ENCODE data around the gene KPNA1. TPM values are rescaled to one million over a fixed set of nuclear protein-coding genes. Genes with fewer than 3 reads are reported as not detected.
"Not testable (repeated sequence)": the region's sequence is repeated elsewhere in the genome, so short reads cannot be mapped to it uniquely, and the experiment has no call there.

KPNA1 gene
- total RNA-seq, 2 experiments from 2014 or later = 41.8 to 45.8 TPM

- no peaks in the 10 kb centered on the region for H3K9me3 Mint-ChIP-seq
- no peak for DNase-seq
- H3K27ac Mint-ChIP-seq = no peak overlapping the region
- ChIA-PET CTCF (interaction anchor here (1.2 kb wide), 2 partner anchors 44 to 133 kb away, joined by 3 read pairs; partner anchors contain the start of gene FAM162A), POLR2A (interaction anchor here (1.0 to 2.6 kb wide), 3 partner anchors 13 to 28 kb away, joined by 3 to 13 read pairs (median 4); no protein-coding TSS in a partner anchor)
- peaks cover 5% of the 10 kb centered on the region for H3K27me3 Mint-ChIP-seq
- peaks cover 18% of the 10 kb centered on the region for H3K4me1 Mint-ChIP-seq
- H3K4me3 Mint-ChIP-seq = no peak overlapping the region
- no peaks in the 10 kb centered on the region for H3K36me3 Mint-ChIP-seq (ENCODE audit: low read depth)
These were observed 2.2 kb upstream of the KPNA1 start for GRCh38 chr3:122516846-122517360.

DNA sequence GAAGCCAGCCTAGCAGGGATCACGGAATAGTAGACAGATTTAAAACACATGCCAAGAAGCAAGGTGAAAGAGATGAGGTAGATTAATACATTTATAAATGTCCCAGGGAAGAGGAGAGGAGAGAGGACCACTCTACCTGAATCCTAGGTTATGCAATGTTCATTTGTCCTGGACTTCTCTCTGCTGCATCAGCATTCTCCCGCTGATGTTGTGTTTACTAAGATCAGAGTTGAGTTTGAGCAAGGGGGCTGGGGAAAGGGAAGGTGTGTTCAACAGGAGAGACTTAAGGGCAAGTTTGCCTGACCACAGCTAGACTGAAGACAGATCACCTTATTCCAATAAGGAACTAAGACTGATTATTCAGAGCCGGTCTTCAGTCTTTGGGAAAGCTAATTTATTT lies 1.1 kb upstream of the KPNA1 start:
- Mint-ChIP-seq H3K4me3 (peak overlapping the region; percentile 37), H3K4me1 (peaks cover 27% of the 10 kb centered on the region), H3K9me3 (no peaks in the 10 kb centered on the region), H3K27ac (no peak overlapping the region), H3K36me3 (ENCODE audit: low read depth) (peaks cover 5% of the 10 kb centered on the region), H3K27me3 (peaks cover 5% of the 10 kb centered on the region)
- CTCF ChIA-PET = interaction anchor here (0.8 to 1.2 kb wide), 3 partner anchors 45 to 164 kb away, joined by 3 to 4 read pairs (median 3); partner anchors contain the start of gene FAM162A
- POLR2A ChIA-PET = interaction anchor here (1.0 to 2.6 kb wide), 4 partner anchors 12 to 33 kb away, joined by 3 to 13 read pairs (median 4); no protein-coding TSS in a partner anchor
- DNase-seq = no peak

DNA sequence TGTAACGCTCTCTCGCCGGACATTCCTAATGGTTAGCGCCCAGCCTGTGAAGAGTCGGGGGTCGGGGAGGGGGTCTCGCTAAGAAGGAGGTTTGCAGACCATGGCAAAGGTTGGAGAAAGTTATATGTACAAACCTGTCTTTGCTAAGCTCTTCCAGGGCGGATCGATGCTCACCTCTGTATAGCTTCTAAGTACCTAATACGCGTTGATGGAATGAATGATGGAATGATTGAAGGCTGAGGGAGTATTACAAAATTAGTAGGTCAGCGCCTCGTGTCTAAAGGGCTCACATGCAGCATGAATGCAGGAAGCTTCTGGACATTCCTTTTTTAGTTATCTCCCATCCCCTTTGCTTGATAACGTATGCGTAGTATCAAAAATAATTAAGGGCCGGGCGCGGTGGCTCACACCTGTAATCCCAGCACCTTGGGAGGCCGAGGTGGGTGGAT lies 305 bp upstream of the KPNA1 start:
- Mint-ChIP-seq H3K27ac (peak overlapping the region; percentile 77), H3K4me1 (peaks cover 28% of the 10 kb centered on the region), H3K36me3 (ENCODE audit: low read depth) (peaks cover 5% of the 10 kb centered on the region), H3K27me3 (peaks cover 5% of the 10 kb centered on the region), H3K9me3 (no peaks in the 10 kb centered on the region), H3K4me3 (peak overlapping the region; percentile 78)
- DNase-seq = no peak
- CTCF ChIA-PET = interaction anchor here (0.7 to 1.3 kb wide), 7 partner anchors 19 to 414 kb away, joined by 3 to 7 read pairs (median 4); partner anchors contain the start of genes FAM162A and WDR5B
- POLR2A ChIA-PET = interaction anchor here (0.5 to 2.6 kb wide), 16 partner anchors 10 to 855 kb away, joined by 3 to 29 read pairs (median 4); partner anchors contain the start of genes DTX3L, FAM162A, HCLS1 and MIX23

DNA sequence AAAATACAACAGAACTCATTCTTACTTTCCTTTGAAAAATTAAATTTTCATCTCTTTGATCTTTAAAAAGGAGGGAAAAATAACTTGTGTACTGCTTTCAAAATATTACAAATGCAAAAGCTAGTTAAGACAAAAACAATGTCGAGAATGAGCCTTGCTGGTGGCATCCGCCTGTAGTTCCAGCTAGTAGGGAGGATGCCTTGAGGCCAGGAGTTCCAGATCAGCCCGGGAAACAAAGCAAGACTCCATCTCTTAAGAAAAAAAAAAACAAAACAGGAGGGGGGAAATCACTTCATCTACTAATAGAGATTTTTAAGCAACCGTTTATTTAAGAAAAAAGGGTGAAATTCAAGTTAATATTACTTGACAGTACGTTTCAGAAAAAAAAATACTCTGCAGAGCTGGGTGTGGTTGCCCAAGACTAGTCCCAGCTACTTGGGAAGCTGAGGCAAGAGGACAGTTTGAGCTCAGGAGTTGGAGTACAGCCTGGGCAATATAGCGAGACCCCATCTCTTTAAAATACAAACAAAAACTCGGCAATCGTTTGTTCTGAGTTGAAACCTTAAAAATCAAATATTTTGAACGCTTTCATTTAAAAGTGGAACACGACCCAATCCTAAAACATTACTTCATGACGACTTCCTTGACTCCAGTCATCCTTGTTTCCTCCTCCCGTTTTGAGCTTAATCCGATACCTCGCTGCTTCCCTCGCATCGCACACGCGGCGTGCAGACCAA lies 1.2 kb downstream of the KPNA1 start:
- peaks cover 30% of the 10 kb centered on the region for H3K4me1 Mint-ChIP-seq

GRCh38 chr3:122512284-122512683 lies 2.5 kb downstream of the KPNA1 start:
- POLR2A ChIA-PET = no interaction called here
- no peak overlapping the region for H3K27ac Mint-ChIP-seq
- CTCF ChIA-PET = no interaction called here
- peaks cover 10% of the 10 kb centered on the region for H3K36me3 Mint-ChIP-seq (ENCODE audit: low read depth)
- H3K4me1 Mint-ChIP-seq = peaks cover 38% of the 10 kb centered on the region
- no peaks in the 10 kb centered on the region for H3K27me3 Mint-ChIP-seq
- no peak overlapping the region for H3K4me3 Mint-ChIP-seq
- H3K9me3 Mint-ChIP-seq = no peaks in the 10 kb centered on the region
- no peak for DNase-seq

More for the DNA sequence above, 1.2 kb downstream of the KPNA1 start:
- ChIA-PET CTCF (interaction anchor here (0.9 to 1.1 kb wide), 4 partner anchors 11 to 167 kb away, joined by 3 to 5 read pairs (median 4); partner anchors contain the start of genes PARP14 and WDR5B), POLR2A (interaction anchor here (0.6 to 2.5 kb wide), 8 partner anchors 13 to 167 kb away, joined by 3 to 29 read pairs (median 3); partner anchors contain the start of genes DTX3L, FAM162A, MIX23 and PARP14)
- no peaks in the 10 kb centered on the region for H3K27me3 Mint-ChIP-seq
- no peaks in the 10 kb centered on the region for H3K9me3 Mint-ChIP-seq
- H3K27ac Mint-ChIP-seq = peak overlapping the region; percentile 37
- DNase-seq = no peak
- peak overlapping the region; percentile 78 for H3K4me3 Mint-ChIP-seq
- peaks cover 10% of the 10 kb centered on the region for H3K36me3 Mint-ChIP-seq (ENCODE audit: low read depth)

DNA sequence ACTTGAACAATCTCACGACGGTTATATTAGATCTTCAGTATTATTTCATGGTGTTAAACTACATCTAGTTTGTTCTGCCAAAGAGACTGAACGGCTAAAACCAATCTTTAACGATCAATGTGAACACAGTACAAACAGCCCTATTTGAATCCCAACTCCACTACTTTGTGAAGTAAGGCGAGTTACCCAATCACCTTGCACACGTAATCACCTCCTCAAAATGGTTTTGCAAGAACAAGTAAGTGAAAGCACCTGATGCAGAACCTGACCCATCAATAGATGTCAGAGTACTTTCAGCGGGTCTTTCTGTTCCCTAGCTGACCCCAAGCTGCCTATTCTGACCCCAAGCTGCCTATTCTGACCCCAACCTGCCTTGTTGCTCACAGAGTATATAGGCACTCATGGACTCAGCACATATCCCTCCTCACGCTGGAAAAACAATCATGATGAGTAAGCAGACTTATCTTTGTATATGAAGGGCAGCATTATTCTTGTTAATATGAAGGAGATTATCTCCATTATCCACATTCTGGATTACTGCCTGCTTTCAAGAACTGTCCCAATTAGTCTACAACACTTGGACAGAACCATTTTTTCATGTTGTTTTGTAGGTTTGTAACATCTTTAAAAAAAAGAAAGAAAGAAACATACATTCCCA lies 3.7 kb downstream of the KPNA1 start:
- Mint-ChIP-seq H3K9me3 (no peaks in the 10 kb centered on the region), H3K4me1 (peaks cover 41% of the 10 kb centered on the region), H3K27me3 (no peaks in the 10 kb centered on the region), H3K4me3 (no peak overlapping the region), H3K36me3 (ENCODE audit: low read depth) (peaks cover 12% of the 10 kb centered on the region), H3K27ac (no peak overlapping the region)
- CTCF ChIA-PET = no interaction called here
- no peak for DNase-seq
- POLR2A ChIA-PET = no interaction called here

DNA sequence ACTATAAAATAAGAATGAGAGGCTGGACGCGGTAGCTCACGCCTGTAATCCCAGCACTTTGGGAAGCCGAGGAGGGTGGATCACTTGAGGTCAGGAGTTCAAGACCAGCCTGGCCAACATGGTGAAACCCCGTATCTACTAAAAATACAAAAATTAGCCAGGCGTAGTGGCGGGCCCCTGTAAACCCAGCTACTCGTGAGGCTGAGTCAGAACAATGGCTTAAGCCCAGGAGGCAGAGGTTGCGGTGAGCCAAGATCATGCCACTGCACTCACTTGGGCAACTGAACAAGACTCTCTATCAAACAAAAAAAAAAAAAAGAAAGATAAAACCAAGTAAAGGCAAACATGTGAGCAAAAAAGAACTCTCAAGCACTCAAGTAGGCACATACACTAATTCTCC lies 5.8 kb downstream of the KPNA1 start:
- Mint-ChIP-seq H3K4me1 (peaks cover 37% of the 10 kb centered on the region), H3K36me3 (ENCODE audit: low read depth) (peaks cover 16% of the 10 kb centered on the region)
- not testable (repeated sequence) for DNase-seq, H3K27ac Mint-ChIP-seq, H3K27me3 Mint-ChIP-seq, H3K9me3 Mint-ChIP-seq, H3K4me3 Mint-ChIP-seq
- ChIA-PET CTCF (interaction anchor here (1.4 kb wide), 1 partner anchor 116 kb away, joined by 3 read pairs; no protein-coding TSS in a partner anchor), POLR2A (interaction anchor here (0.6 to 1.8 kb wide), 2 partner anchors 91 to 93 kb away, joined by 3 to 7 read pairs; partner anchors contain the start of gene WDR5B)

- POLR2A ChIA-PET = interaction anchor here (0.6 to 1.8 kb wide), 2 partner anchors 91 to 93 kb away, joined by 3 to 7 read pairs; partner anchors contain the start of gene WDR5B
- peaks cover 32% of the 10 kb centered on the region for H3K4me1 Mint-ChIP-seq
- DNase-seq = no peak
- no peaks in the 10 kb centered on the region for H3K9me3 Mint-ChIP-seq
- peaks cover 16% of the 10 kb centered on the region for H3K36me3 Mint-ChIP-seq (ENCODE audit: low read depth)
- H3K27me3 Mint-ChIP-seq = no peaks in the 10 kb centered on the region
- no peak overlapping the region for H3K4me3 Mint-ChIP-seq
- CTCF ChIA-PET = interaction anchor here (1.4 kb wide), 1 partner anchor 115 kb away, joined by 3 read pairs; no protein-coding TSS in a partner anchor
- no peak overlapping the region for H3K27ac Mint-ChIP-seq
These were observed 6.4 kb downstream of the KPNA1 start for GRCh38 chr3:122508135-122508914.

- peaks cover 12% of the 10 kb centered on the region for H3K36me3 Mint-ChIP-seq (ENCODE audit: low read depth)
- peaks cover 27% of the 10 kb centered on the region for H3K4me1 Mint-ChIP-seq
- no peak for DNase-seq
- H3K9me3 Mint-ChIP-seq = no peaks in the 10 kb centered on the region
- H3K27ac Mint-ChIP-seq = no peak overlapping the region
- CTCF ChIA-PET = interaction anchor here (1.0 kb wide), 1 partner anchor 122 kb away, joined by 3 read pairs; the partner anchor contains the start of gene FAM162A
- H3K27me3 Mint-ChIP-seq = no peaks in the 10 kb centered on the region
- H3K4me3 Mint-ChIP-seq = no peak overlapping the region
- POLR2A ChIA-PET = interaction anchor here (0.6 kb wide), 1 partner anchor 22 kb away, joined by 3 read pairs; no protein-coding TSS in a partner anchor
These were observed 8.3 kb downstream of the KPNA1 start for GRCh38 chr3:122506450-122506849.

- Mint-ChIP-seq H3K4me3 (no peak overlapping the region), H3K36me3 (ENCODE audit: low read depth) (peaks cover 11% of the 10 kb centered on the region), H3K27ac (no peak overlapping the region), H3K27me3 (no peaks in the 10 kb centered on the region), H3K9me3 (no peaks in the 10 kb centered on the region), H3K4me1 (peaks cover 25% of the 10 kb centered on the region)
- CTCF ChIA-PET = interaction anchor here (0.6 to 0.7 kb wide), 2 partner anchors 16 to 556 kb away, joined by 3 read pairs; no protein-coding TSS in a partner anchor
- POLR2A ChIA-PET = interaction anchor here (0.6 kb wide), 1 partner anchor 23 kb away, joined by 3 read pairs; no protein-coding TSS in a partner anchor
- DNase-seq = no peak
These were observed 9.1 kb downstream of the KPNA1 start for GRCh38 chr3:122505676-122506075.

GRCh38 chr3:122502941-122503340 lies 11.8 kb downstream of the KPNA1 start:
- no peak for DNase-seq
- Mint-ChIP-seq H3K27me3 (peaks cover 7% of the 10 kb centered on the region), H3K9me3 (no peaks in the 10 kb centered on the region), H3K36me3 (ENCODE audit: low read depth) (peaks cover 9% of the 10 kb centered on the region), H3K4me3 (no peak overlapping the region), H3K4me1 (peaks cover 26% of the 10 kb centered on the region), H3K27ac (no peak overlapping the region)
- ChIA-PET POLR2A (no interaction called here), CTCF (no interaction called here)

- ChIA-PET CTCF (no interaction called here), POLR2A (no interaction called here)
- Mint-ChIP-seq H3K27ac (no peak overlapping the region), H3K36me3 (ENCODE audit: low read depth) (peaks cover 9% of the 10 kb centered on the region), H3K4me1 (peaks cover 32% of the 10 kb centered on the region), H3K27me3 (peaks cover 7% of the 10 kb centered on the region), H3K4me3 (no peak overlapping the region), H3K9me3 (no peaks in the 10 kb centered on the region)
- no peak for DNase-seq
These were observed 12.6 kb downstream of the KPNA1 start for GRCh38 chr3:122502139-122502538.

Data from activated CD4-positive, alpha-beta memory T cell treated with anti-CD3 and anti-CD28 coated beads, Interleukin-2, amount 10 ng/mL, durations not matched to agents 7 days and 5 days (primary cell).